ENCODE results near the gene KCNK1. TPM values are rescaled to one million over a fixed set of nuclear protein-coding genes. Genes with fewer than 3 reads are reported as not detected.

KCNK1 gene
- polyA plus RNA-seq, 1 of the 3 experiments (the other 2 are of a cell fraction), result 10.6 TPM

- Histone ChIP-seq H3K4me3 (ENCODE audit: low read depth in 2 of 2, low read length in 1 of 2) (no peak overlapping the region), H2AFZ (ENCODE audit: low read depth) (no peak overlapping the region), H4K20me1 (ENCODE audit: insufficient read depth) (no peaks in the 10 kb centered on the region), H3K27ac (ENCODE audit: low read depth in 2 of 2, low read length in 1 of 2) (no peak overlapping the region), H3K9me2 (no peaks in the 10 kb centered on the region), H3K27me3 (ENCODE audit: insufficient read depth) (no peaks in the 10 kb centered on the region), H3K9me3 (no peaks in the 10 kb centered on the region), H3K79me2 (ENCODE audit: insufficient read depth) (no peaks in the 10 kb centered on the region), H3K9ac (no peak overlapping the region), H3K4me2 (no peak overlapping the region), H3F3A (replicated peaks; ENCODE audit: insufficient read depth) (no peaks in the 10 kb centered on the region), H3K4me1 (ENCODE audit: control insufficient read depth in 1 of 2, insufficient read depth in 2 of 2, low read depth in 1 of 2, low read length in 1 of 2) (no peaks in the 10 kb centered on the region), H3K36me3 (replicated peaks in 1 of 2; ENCODE audit: control insufficient read depth in 1 of 2, insufficient read depth in 2 of 2, low read length in 1 of 2) (peaks cover 0 to 6% of the 10 kb centered on the region in 2 experiments)
- no peak for DNase-seq
- 97% methylated on average over 7 of the region's 7 CpGs for WGBS (ENCODE audit: low lambda C conversion rate)
- ChIA-PET CTCF (interaction anchor here (1.6 kb wide), 1 partner anchor 227 kb away, joined by 5 read pairs; the partner anchor contains the start of gene SLC35F3), POLR2A (no interaction called here)
- TF ChIP-seq TAF1 (IDR thresholded peaks at IDR 0.05; ENCODE audit: borderline replicate concordance, low read depth, low read length), result no peak
- no peak for TF ChIP-seq GABPA (IDR thresholded peaks at IDR 0.05; ENCODE audit: low read depth)
- no peak for TF ChIP-seq CTCF (IDR thresholded peaks at IDR 0.05)
- TF ChIP-seq PBX3 (IDR thresholded peaks at IDR 0.05), result no peak
- TF ChIP-seq POLR2AphosphoS5 (IDR thresholded peaks at IDR 0.05; ENCODE audit: low read depth, low read length), result no peak
- no peak for TF ChIP-seq TEAD4 (IDR thresholded peaks at IDR 0.05; ENCODE audit: borderline replicate concordance, insufficient read depth)
- no peak for TF ChIP-seq CHD2 (IDR thresholded peaks at IDR 0.05; ENCODE audit: low read length, partially characterized antibody)
- no peak for TF ChIP-seq NRF1 (IDR thresholded peaks at IDR 0.05; ENCODE audit: low read depth, low read length)
- TF ChIP-seq SIN3A (IDR thresholded peaks at IDR 0.05; ENCODE audit: borderline replicate concordance, low read depth, low read length), result no peak
- TF ChIP-seq EZH2phosphoT487 (IDR thresholded peaks at IDR 0.05; ENCODE audit: borderline replicate concordance, low read depth), result no peak
- TF ChIP-seq REST (IDR thresholded peaks at IDR 0.05; ENCODE audit: low read depth, low read length), result no peak
- TF ChIP-seq MAX (IDR thresholded peaks at IDR 0.05; ENCODE audit: low read depth), result no peak
- no peak for TF ChIP-seq RFX5 (IDR thresholded peaks at IDR 0.05; ENCODE audit: low read length)
Measured at GRCh38 chr1:233677690-233678354, 63.9 kb downstream of the KCNK1 start.
